Stimulated activated CD8-positive, alpha-beta memory T cell treated with anti-CD3 and anti-CD28 coated beads, Interleukin-12 subunit alpha, Interleukin-12 subunit beta, amount 100 ng/mL, for 1 hour (primary cell): ENCODE measurements around the gene CNKSR1.
A peak's percentile ranks its signal among the peaks of the same experiment; 100 is the strongest.
"Not testable (repeated sequence)": the region's sequence is repeated elsewhere in the genome, so short reads cannot be mapped to it uniquely, and the experiment has no call there.

Experiments
- DNase-seq: peaks from one replicate; pipeline ENCODE4 v3.0.0-alpha.2; 2020; ENCODE audit warnings: low read depth

CNKSR1 gene

DNA sequence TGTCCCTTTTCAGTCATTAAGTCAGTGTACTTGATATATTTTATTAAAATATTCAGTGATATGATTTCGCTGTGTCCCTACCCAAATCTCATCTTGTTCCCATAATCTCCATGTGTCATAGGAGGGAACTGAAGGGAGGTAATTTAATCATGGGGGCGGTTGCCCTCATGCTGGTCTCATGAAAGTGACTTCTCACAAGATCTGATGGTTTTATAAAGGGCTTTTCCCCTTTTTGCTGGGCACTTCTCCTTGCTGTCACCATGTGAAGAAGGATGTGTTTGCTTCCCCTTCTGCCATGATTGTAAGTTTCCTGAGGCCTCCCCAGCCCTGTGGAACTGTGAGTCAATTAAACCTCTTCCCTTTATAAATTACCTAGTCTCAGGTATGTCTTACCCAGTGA is 53.4 kb downstream of the CNKSR1 start:
- DNase-seq, result not testable (repeated sequence)

DNA sequence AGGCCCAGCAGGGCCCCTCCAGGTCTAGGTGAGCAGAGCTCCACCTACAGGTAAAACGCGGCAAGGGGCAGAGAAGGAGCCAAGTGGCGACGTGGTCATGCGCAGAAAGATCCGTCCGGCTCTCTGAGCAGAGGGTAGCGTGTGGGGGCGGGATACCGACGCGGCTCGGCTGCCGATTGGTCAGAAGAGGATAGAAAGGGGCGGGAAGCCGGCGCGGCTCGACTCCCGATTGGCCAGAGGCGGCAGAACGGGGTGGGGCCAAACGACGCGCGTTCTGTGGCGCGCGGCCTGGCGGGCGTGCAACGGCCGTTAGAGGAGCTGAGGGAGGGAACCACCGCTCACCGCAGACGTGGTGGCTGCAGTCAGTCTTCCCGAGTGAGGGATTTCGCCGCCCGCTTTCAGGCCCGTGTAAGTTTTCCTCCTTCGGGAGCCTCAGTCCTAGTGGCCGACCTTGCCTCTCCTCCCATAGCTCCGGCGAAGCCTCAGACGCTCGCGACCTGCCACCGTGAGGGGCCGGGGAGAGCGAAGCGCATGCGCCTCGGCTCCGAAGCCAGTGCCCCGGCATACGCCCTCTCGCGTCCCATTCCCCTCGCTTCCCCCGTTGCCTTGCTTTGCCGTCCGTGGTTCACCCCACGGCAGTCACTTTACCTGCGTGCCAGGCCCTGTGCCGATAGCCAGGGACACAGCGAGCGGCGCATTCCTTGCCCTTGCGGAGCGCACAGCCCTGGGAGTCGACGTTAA is 56.8 kb downstream of the CNKSR1 start, which contains the start of gene CEP85:
Gene CEP85 (plus strand): TSS at position 298 of the 741 bp plus-strand sequence. CDS start 5,584 bp downstream, outside the sequence.
- peak; percentile 99 for DNase-seq

DNA sequence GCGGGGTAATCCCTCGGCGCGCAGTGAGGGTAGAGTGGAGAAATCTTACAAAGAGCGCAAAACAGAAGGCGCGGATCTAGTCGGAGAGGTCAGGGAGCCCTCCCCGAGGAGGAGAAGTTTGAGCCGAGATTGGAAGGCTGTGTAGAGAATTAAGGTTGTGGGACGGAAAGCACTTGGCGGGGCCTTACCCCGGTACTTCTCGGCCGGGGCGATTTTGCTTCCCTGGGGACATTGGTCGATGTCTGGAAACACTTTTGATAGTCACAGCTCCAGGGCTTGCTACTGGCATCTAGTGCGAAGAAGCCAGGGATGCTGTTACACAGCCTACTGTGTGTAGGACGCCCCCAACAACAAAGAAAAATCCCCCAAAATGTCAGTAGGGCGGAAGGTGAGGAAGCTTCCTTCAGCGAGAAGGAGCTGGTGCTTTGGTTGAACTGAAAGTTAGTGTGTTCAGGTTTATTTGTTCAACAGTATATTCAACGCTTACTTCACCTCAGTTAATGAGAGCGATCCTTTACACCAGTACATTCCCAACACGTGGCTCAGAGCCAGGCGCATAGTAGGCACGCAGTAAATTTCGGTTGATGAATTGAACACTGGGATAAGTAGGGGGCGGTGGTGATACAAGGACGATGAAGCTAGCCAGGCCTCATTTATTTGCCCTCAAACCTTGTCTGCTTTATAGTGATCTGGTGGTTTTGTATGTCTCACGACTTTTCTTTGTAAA is 57.5 kb downstream of the CNKSR1 start:
- DNase-seq, result no peak

DNA sequence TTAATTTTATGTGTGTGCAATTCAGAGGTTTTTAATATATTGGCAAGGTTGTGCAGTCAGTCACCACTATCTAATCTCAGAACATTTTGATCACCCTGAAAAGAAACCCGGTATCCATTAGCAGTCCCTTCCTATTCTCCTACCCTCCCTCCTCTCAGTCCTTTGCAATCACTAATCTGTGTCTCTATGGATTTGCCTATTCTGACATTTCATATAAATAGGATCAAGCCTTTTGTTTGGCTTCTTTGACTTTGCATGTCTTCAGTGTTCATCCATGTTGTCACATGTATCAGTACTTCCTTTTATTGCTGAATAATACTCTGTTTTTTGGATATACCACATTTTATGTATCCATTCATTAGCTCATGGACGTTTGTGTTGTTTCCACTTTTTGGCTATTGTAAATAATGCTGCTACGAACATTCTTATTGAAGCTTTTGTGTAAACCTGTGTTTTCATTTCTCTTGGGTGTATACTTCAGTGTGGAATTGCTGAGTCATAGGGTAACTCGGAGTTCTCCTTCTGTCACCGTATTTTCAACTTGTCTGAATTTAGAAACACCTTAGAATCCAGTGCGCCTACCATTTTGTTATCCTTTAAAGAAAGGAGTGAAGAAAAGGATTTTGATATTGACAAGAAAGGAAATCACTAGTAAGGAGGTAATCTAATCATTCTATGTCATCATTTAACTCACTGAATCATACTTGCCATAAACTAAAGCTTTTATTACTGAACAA is 60.1 kb downstream of the CNKSR1 start:
- DNase-seq, result no peak
